Right hindlimb (tissue), 1 donor: ENCODE measurements around the gene SLC24A3.

Source experiments
- DNase-seq: peaks from one replicate; pipeline ENCODE4 v3.0.0-alpha.2; 2018

The SLC24A3 gene

GRCh38 chr20:19519466-19519865 lies 307.0 kb downstream of the SLC24A3 start:
- no peak for DNase-seq

GRCh38 chr20:19520261-19520660 lies 307.8 kb downstream of the SLC24A3 start:
- no peak for DNase-seq

- DNase-seq, result no peak
Measured at GRCh38 chr20:19522071-19522801, 309.8 kb downstream of the SLC24A3 start.

- DNase-seq, result no peak
Measured at GRCh38 chr20:19522836-19523590, 310.6 kb downstream of the SLC24A3 start.

- no peak for DNase-seq
Measured at GRCh38 chr20:19524691-19525090, 312.2 kb downstream of the SLC24A3 start.

- DNase-seq, result no peak
Measured at GRCh38 chr20:19527509-19527908, 315.1 kb downstream of the SLC24A3 start.

GRCh38 chr20:19528286-19529030 lies 316.0 kb downstream of the SLC24A3 start:
- no peak for DNase-seq

- DNase-seq, result no peak
Measured at GRCh38 chr20:19530006-19530405, 317.6 kb downstream of the SLC24A3 start.

- DNase-seq, result no peak
Measured at GRCh38 chr20:19531446-19531845, 319.0 kb downstream of the SLC24A3 start.

- no peak for DNase-seq
Measured at GRCh38 chr20:19538556-19538955, 326.1 kb downstream of the SLC24A3 start.

- DNase-seq, result no peak
Measured at GRCh38 chr20:19539191-19539590, 326.7 kb downstream of the SLC24A3 start.

- DNase-seq, result peak; percentile 56
Measured at GRCh38 chr20:19540392-19540791, 327.9 kb downstream of the SLC24A3 start.

- no peak for DNase-seq
Measured at GRCh38 chr20:19543101-19543500, 330.7 kb downstream of the SLC24A3 start.

GRCh38 chr20:19544684-19545083 lies 332.2 kb downstream of the SLC24A3 start:
- DNase-seq, result no peak

- DNase-seq, result no peak
Measured at GRCh38 chr20:19546648-19547047, 334.2 kb downstream of the SLC24A3 start.

GRCh38 chr20:19547547-19547946 lies 335.1 kb downstream of the SLC24A3 start:
- no peak for DNase-seq

- DNase-seq, result no peak
Measured at GRCh38 chr20:19549896-19550295, 337.5 kb downstream of the SLC24A3 start.

- DNase-seq, result peak; percentile 72
Measured at GRCh38 chr20:19552221-19553180, 340.1 kb downstream of the SLC24A3 start.

GRCh38 chr20:19554666-19555065 lies 342.2 kb downstream of the SLC24A3 start:
- no peak for DNase-seq

GRCh38 chr20:19555726-19556125 lies 343.3 kb downstream of the SLC24A3 start:
- DNase-seq, result no peak

- DNase-seq, result no peak
Measured at GRCh38 chr20:19557291-19557690, 344.8 kb downstream of the SLC24A3 start.

GRCh38 chr20:19560881-19561480 lies 348.5 kb downstream of the SLC24A3 start:
- no peak for DNase-seq
